HPDE6-E6E7 (cell line): ENCODE data around the gene SCCPDH.

Source experiments
- DNase-seq: peaks from one replicate; pipeline ENCODE4 v3.0.0; 2011; ENCODE audit warnings: missing footprints; ENCODE audit errors: extremely low spot score

SCCPDH gene

DNA sequence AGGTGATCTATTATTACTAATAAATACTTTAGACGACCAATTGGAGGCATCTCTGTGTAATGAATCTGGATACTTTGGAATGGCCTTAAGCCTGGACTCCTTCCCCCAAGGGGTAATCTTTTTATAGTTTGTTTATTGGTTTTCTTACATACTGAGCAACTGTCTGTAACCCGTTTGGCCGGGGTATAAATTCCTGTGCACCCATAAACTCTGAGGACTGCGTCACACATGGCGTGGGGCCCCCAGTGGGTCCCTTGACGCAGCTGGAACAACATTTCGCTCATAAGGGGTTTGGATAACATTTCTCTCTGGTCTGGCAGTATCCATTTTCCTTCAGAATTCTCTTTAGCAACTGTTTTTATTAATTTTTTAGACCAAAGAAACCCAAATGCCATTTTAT, 26.5 kb downstream of the SCCPDH start:
- no peak for DNase-seq

DNA sequence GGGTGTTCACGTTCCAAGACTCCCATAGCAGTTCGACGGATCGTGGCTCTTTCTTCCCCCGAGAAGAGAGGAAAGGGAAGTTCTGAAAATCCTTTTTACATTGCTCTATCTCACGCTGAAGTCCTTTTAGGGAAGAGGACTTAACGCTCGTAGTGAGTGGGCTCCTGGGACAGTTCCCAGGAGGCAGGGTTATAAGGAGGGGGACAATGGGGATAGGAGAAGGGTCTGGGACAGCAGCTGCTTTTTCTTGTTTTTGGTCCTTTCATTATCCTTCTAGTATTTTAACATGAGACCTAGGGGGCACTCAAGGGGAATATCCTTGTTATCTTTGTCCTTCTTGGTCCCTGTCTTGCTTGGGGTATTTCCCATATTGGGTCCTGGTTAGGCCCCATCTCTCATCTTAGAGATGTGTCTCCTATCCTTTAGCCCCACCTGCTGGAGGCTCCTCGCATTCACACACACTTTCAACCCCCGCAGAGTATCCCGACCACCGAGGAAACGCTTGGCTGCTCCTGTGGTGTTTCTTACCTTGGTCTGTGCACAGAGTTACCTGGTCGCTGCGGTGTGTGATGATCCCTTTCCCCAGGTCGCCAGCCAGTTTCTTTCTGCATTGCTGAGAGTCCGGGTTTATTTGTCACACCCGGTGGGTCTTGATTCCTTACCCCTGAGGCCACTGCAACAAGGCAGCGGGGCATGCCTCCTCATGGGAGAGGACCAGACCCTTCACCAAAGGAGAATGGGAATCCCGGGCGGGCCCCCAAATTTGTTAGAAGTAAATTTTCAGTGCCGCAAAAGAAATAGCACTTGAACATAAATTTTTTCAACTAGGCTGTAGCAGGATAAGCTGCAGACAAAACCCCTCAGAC, 29.7 kb downstream of the SCCPDH start:
- DNase-seq, result peak; percentile 32

DNA sequence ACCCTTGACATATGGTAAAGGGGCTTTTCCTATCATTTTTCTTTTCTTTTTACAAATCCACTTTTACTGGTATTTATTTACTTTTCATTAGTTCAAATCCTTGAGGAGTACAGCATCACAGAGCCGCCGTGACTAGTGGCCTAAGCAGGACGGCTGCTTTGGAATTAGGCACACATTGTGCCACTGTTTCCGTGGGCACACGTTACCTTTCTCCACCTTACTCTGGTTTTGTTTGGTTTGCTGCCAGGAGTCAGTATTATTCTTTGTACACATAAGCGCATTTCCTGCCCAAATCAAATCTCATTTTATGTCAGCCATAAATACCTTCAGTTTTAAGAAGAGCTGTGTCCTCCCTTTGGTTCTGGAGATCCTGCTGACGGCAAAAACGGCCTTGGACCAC, 31.2 kb downstream of the SCCPDH start:
- no peak for DNase-seq

DNA sequence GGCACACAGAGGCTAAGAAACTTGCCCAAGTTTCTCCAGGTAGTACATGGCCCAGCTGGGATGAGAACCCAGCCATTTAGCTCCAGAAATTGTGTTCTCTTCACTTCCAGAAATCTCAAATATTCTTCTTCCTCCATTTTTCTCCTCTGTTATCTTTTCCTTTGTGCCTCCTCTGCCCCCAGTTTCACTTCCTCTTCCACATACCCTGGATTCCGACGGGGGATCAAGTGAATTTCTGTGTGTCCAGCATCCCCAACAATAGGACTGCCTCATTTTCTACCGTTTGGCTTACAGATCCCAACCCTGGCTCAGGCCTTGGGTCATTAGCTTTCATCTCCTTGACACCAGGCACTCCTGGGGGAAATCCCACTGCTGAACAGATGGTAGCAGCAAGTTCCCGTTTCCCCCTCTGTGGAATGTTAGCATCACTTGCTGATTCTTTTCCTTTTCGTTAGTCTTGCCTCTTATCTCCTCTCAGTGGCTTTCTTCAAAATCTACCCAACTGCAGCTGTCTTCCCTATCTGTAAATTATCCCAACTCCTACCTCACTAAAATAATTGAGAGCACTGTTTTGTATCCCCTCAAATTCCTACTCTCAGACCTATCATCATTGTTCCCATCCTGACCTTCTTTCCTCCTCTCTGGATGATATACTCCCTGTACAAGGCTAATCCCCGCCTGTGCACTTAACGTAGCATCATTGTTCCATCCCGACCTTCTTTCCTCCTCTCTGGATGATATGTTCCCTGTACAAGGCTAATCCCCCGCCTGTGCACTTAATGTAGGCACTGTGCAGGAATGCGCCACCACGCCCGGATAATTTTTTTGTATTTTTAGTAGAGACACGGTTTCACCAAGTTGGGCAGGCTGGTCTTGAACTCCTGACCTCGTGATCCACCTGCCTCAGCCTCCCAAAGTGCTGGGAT, 36.5 kb downstream of the SCCPDH start:
- DNase-seq, result no peak

DNA sequence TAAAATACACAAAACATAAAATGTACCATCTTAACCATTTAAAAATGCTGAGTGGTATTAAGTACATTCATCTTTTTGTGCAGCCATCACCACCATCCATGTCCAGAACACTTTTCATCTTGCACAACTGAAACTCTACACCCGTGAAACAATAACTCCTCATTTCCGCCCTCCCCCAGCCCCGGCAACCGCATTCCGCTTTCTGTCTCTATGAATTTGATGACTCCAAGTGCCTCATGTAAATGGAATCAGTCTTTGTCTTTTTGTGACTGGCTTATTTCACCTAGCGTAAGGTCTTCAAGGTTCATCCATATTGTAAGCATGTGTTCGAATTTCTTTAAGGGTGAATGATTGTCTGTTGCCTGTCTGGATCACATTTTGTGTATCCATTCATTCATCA, 37.2 kb downstream of the SCCPDH start:
- DNase-seq, result no peak

DNA sequence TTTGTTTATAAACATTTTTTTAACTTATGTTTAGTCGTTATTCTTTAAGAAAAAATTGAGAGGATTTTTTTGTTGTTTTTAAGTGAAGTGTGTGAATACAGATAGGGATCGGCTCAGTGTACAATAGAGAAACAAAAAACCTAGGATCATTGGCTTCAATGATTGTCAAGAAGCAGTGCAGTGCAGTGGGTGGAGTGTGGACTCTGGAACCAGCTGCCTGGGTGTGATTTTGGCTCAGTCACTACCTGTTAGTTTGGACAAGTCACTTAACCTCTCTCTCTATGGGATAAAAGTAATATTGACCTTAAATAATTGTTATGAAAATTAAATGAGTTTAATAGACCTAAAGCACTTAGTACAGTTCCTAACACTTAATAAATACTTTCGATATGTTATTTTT, 41.3 kb downstream of the SCCPDH start:
- no peak for DNase-seq

DNA sequence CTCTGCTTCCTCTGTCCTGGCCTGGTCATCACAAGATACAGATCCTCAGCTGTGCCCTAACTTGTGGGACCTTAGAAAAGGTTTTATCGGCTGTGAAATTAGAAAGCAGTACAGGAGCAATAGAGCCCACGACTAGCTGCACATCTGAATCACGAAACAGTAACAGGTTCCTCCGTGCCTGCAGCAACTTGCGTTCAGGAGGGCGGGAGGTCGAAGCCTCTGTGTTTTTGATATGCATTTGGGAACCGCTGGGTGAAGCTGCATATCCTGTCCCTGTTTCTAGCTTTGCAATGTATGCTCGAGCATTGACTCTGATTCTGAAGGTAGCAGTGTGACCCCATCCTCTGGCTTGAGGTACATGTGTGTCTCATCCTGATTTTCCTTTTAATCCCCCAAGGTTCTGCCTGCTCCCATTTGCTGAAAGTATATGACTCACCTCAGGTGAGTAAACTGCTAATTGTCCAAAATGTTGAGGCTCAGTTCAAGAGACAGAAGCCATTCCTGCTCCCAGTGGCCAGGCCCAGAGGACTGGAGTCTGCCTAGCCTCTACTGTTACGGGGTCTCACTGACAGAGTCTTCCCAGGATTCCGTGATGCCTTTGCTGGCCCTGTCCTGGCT, 44.3 kb downstream of the SCCPDH start:
- peak; percentile 33 for DNase-seq

DNA sequence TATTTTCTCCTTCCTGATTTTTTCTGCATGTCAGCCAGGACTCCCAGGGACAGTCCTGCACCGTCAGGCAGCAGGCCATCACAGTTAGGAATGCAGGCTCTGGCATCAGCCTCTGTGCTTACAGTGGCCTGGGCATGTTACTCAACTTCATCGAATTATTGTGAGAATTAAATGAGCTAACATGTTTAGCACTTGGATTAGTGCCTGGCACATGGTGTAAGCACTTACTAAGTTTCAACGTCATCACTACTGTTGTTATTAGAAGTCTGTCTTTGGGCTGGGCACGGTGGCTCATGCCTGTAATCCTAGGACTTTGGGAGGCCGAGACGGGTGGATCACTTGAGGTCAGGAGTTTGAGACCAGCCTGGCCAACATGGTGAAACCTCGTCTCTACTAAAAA, 45.1 kb downstream of the SCCPDH start:
- peak; percentile 8 for DNase-seq

DNA sequence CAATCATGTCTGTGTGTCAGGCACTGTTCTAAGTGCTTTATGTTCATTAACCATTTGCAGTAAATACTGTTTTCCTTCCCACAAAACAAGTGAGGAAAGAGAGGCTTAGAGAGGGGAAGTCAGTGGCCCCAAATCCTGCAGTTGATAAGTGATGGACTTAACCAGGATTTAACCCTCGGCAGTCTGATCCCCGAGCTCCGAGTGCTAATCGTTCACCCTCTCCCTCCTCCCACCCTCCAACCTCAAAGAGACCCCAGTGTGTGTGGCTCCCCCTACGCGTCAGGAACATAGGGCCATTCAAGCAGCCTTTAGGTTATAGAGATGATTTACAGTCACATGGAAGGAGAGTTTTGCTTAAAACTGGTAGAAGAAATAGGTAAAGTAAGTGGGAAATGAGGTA, 47.2 kb downstream of the SCCPDH start:
- DNase-seq, result no peak

DNA sequence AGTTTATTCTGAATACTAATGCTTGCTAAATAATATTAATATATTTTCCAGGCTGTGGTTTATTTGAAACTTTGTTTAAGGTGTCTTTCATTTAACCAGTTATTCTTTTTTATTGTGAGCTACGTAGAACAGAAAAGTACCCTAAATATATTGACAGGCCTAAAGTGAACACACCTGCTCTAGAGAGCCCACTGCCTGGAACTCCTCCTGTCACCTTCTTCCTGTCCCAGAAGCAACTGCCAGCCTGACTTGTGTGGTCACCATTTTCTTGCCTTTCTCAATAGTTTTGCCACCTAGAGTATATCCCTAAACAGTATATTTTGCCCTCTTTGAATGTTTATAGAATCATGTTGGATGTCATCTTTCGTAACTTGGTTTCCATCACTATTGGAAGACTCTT, 48.5 kb downstream of the SCCPDH start:
- DNase-seq, result no peak

DNA sequence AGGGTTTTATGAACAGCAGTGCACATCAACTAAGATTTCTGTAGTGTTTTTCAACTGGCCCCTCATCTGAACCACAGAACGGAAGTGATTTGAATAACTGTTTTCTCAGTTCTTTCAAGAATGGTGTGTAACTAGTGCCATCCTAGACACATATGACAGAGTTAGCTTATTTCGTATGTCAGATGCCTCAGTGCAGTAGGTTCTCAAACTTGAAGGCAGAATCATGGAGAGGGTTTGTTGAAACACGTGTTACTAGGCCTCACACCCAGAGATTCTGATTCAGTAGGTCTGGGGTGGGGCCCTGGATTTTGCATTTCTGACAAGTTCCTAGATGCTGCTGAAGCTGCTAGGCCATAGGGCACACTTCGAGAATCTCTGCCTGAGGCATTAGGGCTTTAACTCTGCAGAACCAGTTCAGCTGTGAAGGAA, 49.0 kb downstream of the SCCPDH start:
- DNase-seq, result no peak

DNA sequence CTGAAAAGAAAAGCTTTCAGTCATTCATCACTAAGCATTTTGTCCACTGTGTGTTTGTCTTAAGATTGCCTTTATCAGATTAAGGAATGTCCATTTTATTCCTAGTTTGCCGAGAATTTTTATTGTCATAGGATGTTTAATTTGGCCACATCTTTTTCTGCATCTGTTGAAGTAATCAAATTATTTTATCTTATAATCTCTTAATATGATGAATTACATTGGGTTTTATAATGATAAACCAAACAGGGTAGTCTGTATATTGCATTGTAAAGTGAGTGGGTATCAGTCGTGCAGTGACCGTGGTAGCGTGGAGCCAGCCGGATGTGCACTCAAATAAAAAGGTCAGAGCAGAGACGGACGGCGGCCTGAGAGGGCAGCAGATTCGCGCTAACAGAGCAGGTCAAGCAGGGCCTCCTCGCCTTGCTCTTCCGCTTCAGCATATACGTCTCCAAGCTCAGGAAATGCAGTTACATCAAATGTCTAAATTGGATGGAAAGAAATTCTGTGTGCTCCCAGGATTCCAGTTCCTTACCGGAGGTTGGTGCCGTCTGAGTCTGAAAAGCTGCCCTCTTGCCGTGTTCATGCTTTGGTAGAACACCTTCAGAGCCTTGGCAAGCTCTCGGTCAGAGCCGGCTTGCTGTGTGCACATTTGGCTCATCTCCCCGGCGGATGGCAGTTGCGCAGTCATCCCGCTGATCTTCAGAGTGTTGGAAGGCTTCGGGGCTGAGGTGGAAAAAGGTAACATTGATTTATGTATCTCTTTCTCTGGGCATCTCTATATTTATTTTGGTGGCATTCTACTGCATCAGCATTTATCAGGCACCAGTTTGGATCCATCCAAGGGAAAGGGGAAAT, 51.5 kb downstream of the SCCPDH start:
- no peak for DNase-seq

DNA sequence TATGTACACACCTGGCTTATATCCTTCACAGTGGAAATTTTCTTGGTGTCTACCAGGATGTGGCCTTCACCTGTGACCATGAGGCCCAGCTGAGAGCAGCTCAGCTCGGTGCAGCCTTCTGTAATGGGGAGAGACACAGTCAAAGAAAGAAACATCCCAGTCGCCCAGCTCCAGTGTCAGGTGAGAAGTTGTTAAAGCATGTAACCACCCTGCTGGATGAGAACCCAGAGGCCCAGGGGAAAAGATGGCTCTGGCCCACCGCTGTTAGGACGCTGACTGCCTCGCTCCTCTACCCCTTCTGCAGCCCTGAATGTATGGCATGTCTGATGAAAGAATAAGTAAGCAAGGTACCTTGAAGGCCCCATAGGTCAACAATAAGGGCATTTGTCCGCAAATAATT, 52.7 kb downstream of the SCCPDH start:
- DNase-seq, result no peak

DNA sequence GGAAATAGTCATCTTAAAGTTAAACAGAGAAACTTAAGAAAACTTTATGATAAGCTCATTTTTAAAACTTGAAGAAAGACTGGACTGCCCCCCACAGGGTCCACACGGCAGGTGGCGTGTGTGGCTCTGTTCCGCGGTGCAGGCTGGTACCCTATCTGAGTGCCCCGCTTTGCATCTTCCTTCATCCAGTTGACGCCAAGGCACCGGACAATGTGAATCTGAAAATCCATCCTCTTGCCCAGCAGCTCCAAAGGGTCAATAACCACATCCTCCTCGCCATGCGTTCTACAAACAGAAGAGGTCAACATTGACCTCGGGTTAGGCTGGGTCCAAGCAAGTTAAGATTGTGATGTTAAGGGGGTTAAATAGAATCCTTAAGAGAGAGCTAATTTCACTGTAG, 54.5 kb downstream of the SCCPDH start:
- DNase-seq, result no peak

DNA sequence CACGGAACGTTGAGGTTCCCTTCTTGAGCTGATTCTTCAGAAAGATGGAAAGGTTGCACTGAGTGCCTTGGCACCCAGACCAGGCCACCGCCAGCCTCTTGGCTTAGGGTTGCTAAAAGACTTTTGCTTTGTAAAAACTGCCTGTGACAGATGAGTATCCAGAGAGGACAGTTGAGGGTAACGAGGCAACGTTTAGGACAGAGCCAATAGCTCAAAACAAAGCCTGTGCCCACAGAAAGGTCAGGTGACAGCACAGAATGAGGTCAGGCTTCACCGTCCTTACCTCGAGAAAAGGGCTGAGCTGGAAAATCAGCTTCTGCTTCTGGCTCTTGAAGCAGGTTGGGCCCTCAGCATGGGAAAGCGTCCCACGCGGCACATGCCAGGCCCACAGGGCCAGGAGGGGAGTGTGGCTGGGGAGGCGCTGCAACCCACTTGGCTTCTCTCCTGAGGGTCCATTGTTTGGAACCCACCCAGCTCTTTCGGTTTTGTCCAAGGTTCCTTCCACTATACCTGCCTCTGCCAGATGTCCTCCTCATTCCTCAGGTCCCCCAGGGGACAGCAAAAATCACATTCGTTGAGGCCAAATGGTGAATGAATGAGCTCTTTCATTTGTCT, 55.5 kb downstream of the SCCPDH start:
- DNase-seq, result no peak

DNA sequence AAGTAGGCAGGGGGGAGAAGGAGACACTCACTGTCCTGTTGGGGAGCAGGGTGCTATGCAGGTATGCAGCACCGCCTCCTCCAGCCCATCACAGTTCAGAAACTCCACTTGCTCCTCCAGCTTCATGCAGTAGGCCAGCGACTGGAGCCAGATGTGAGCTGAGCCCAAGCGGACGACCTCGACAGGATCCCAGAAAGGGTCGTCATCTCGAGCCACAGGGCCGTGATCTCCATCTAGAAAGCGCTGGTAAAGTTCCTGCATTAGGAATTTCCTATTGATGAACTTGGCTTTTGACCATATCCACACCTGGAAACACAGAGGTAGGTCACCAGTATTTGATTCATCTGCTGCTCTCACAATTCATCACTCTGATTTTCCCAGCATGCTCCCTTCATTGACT, 56.1 kb downstream of the SCCPDH start:
- DNase-seq, result no peak

DNA sequence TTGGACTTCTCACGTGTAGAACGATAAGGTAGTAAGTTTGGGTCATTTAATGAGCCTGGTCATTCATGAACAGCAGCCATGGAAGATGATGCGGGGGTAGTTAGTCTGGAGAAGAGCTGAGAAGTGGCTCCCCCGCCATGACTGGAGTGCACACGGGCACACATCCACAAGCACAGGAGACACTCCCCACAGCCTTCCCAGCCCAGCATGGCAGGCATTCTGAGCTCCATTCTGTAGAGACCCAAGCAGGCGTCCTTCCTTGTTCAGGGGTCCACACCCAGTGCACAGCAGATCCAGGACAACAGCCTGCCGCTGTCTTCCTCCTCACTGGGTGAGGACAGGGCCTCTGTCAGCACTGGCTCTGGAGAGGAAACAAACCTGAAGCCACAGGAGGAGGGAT, 57.0 kb downstream of the SCCPDH start:
- no peak for DNase-seq

DNA sequence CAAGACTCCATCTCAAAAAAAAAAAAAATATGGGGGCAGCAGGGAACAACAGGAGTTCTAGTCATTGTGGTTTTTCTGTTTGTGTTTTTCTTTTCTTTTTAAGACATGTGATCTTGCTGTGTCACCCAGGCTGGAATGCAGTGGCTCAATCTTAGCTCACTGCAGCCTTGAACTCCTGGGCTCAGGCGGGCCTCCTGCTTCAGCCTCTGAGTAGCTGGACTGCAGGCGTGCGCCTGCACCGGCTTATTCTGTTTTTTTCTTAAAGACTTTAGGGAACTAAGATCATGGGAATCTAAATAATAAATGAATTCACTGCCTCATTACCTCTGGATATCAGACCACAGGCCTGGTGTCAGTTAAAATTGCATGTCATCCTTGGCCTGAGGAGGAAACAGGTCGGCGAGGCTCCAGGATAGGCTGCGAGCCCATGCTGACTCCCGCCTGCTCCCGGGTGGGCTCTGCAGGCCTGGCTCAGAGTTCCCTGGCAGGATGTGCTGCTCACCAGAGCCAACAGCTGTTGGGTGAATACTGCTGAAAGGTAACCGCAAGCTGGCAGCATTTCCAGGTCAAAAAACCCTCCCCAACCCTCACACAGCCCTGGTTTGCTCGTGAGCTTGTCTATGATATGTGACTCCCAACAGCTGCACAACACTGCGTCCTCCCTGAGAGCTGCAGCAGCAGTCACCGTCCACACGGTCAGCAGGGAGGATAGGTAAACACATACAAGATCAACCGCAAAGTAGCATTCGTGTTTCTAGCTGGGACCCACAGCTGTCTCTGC, 58.1 kb downstream of the SCCPDH start:
- no peak for DNase-seq

DNA sequence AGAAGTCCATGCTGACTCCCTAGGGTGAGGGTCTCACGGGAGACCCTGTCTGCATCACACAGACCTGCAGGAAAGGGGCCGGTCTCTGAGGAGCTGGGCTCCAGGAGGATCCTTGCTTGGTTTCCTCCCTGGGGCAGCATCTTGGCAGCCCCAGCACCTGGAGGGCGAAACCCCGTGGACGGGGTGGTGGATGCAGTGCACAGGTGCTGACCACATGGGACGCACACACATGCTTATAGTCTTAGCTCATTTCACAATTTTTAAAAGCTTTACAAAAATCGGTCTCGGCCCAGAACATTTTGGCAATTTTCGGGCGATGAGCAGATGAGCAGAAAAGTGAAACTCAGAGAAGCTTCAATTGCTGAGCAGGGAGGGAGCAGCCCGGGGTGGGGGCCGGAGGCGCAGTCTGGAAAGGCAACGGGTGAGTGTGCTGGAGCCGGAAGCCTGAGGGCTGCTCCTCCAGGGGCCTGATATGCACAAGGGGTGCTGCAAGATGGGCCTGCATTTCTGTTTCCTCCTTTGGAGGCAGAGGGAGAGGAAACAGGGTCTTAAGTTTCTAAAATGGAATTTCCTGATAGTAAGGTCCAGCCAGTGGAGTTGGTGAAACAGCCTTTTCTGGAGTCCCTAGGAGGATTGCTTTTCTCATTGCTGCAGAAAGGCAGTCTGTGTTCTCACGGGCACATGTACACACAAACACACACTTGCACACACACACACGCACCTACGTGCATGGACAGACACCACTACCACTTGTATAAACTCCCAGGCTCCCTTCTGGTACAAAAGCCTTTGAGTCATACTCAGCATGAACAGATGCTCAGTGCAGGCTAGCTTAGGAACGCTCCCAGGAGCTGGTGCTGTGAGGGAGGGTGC, 60.6 kb downstream of the SCCPDH start:
- no peak for DNase-seq
